Fibroblast of lung (primary cell): ENCODE results near the gene TGIF2.

Experiments used
- CTCF ChIP-seq, 2 donors: IDR thresholded peaks in 1 of 2; conservative IDR thresholded peaks in 1 of 2; 1 replicate in 1 of 2; 2 replicates in 1 of 2; pipeline ENCODE4 v1.5.1; 2011 to 2012; ENCODE audit warnings: low read length in 2 of 2, control low read depth in 1 of 2, inconsistent platforms in 1 of 2, low read depth in 1 of 2, mild to moderate bottlenecking in 1 of 2
- EZH2 ChIP-seq: IDR thresholded peaks from 2 replicates; pipeline ENCODE4 v1.5.1; 2012; ENCODE audit warnings: low read length, control low read depth, mild to moderate bottlenecking; ENCODE audit errors: missing control alignments

- TF ChIP-seq CTCF (conservative IDR thresholded peaks at IDR 0.05 in 1 of 2, IDR thresholded peaks at IDR 0.05 in 1 of 2; ENCODE audit: low read depth in 1 of 2, low read length in 2 of 2): no peak
- TF ChIP-seq EZH2: no peak
These were observed 46.8 kb upstream of the TGIF2 start for GRCh38 chr20:36526521-36527011.
